NCI-H345 treated with DMSO at 0.1 percent for 48 hours (cell line): ENCODE measurements around the gene MAP1LC3B2.

ENCODE experiments used
- DNase-seq: peaks from one replicate; lab custom pipeline; 2025; ENCODE audit not compliant: unreplicated experiment; lab: John Stamatoyannopoulos, UW

The MAP1LC3B2 gene

DNA sequence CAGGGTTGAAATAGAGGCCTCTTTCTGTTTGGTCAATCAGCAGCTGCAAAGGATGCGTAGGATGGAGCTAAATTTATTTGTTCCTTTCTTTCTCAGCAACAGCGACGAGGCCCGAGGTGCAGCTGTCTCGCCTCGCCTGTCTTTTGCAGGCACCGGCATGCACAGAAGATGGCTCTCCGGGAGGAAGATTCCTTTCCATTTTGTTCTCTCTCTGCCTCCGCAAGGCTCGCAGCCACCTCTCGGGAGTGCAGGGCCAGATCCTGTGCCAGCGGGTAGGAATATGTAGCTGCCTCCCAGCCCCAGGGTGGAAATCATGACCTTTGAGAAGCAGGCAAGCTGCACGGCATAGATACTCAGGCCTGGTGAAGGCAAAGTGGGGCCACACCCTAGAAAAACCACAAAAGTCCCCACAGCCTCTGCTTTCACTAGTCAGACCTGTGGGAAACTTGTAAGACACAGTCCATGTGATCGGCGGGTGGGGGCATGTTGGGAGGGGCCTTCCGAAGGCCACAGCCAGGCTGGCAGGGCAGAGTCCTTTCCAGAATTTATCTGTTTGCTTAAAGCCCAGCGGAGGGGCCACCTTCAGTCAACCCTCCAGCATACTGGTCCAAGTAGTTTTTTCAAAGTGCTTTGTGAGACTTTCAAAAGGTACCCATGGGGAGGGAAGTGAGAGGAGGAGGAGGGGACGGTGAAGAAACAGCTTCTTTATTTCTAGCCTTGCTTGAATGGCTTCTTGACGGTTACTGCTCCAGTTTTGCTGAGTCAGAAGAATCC, at the start of gene MAP1LC3B2:
MAP1LC3B2 (plus strand) TSS at position 220 of the 774 bp plus-strand sequence. CDS start 16,562 bp downstream, outside the sequence.
- no peak for DNase-seq

- no peak for DNase-seq
These were observed 45.2 kb upstream of the MAP1LC3B2 start for GRCh38 chr12:116513944-116514343.

DNA sequence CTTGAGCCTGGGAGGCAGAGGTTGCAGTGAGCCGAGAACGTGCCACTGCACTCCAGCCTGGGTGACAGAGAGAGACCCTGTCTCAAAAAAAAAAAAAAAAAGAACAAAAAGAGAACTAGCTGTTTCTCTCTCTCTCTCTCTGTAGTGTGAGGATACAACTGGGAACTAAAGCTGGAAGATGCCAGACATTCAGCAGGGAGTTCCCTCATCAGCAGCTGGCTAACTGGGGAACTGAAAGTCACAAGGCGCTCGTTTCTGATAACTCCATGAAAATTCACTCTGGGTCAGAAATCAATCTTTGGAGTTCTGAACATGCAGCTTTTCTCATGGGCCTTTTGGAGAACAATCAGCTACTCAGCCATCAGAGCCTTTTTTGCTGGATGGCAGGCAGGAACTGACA, 43.5 kb upstream of the MAP1LC3B2 start:
- no peak for DNase-seq

- DNase-seq, result no peak
These were observed 42.5 kb upstream of the MAP1LC3B2 start for GRCh38 chr12:116516657-116517056.

DNA sequence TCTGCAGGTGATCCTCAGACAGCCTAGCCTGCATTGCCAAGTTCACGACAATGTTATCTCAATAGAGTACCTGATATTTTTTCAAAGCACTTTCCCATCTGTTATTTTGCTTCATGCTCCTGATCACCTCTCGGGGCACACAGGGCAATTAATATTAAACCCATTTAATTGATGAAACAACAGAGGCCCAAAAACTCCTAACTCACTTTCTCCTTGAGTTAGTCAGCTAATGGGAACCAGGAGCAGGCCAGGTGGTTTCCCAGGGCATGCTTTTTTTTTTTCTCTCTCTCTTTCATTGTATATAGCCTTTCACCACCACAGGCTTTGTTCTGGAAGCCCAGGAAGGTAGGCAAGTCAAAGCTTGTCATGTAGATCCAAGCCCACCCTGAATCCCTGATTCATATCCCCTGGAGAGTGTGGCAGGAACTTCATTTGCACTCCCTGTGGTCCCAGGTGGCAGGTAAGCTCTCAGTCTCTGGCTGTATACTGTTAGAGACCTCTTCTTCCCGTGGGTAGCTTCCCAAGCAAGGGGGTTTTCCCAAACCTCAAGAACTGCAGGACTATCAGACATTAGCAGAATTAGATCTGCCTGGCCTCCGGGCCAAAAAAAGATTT, 41.6 kb upstream of the MAP1LC3B2 start:
- DNase-seq, result no peak

DNA sequence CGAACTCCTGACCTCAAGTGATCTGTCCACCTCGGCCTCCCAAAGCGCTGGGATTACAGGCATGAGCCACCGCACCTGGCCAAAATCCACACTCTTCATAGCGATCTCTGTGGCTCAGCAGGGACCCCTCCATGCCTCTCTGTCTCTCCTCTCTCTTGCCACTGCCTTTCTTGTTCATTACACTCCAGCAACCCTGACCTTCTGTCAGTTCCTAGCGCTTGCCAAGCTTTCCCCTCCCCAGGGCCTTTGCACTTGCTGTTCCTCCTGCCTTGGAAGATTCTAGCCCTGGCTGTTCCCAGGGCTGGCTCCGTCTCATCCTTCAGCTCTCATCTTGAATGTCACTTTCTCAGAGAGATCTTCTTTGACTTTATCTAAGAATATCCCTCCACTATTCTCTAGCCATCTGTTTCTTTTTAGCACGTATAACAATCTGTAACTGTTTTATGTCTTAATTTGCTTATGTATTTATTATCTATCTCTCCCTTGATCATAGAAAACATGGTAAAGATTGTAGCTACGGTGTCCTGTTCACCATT, 38.9 kb upstream of the MAP1LC3B2 start:
- no peak for DNase-seq

- DNase-seq, result no peak
These were observed 38.2 kb upstream of the MAP1LC3B2 start for GRCh38 chr12:116520801-116521471.

DNA sequence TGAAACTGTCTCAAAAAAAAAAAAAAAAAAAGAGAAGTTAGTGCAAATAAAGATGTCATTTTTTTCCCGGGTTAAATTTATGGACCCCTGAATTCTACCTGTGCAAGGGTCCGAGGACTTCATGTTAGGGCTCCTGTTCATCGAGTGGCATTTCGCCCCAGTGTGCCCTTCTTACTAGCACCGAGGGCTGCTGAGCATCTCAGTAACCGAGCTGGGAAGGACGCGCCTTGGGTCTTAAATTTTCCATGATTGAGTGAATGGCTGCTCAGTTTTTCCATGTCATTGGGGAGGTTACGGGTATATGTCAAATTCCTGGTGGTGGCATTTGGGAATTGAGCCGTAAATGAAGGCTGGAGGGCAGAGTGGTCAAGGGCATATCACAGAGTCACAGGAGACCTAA, 34.9 kb upstream of the MAP1LC3B2 start:
- no peak for DNase-seq

DNA sequence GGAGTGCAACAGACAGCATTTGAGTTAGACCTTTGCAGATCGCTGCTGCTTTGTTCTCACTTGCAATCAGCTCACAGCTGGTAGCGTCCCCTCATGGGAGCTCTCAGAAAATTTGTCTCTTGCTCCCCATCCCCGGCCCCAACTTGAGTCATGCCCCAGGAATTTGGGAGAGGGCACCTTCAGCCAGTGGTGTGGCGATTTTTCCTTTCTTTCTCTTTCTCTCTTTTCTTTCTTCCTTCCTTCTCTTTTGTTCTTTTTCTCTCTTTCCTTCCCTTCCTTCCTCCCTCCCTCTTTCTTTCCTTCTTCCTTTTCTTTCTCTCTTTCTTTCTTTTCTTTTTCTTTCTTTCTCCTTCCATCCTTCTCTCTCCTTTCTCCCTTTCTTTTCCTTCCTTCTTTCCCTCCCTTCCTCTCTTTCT, 34.2 kb upstream of the MAP1LC3B2 start:
- no peak for DNase-seq

DNA sequence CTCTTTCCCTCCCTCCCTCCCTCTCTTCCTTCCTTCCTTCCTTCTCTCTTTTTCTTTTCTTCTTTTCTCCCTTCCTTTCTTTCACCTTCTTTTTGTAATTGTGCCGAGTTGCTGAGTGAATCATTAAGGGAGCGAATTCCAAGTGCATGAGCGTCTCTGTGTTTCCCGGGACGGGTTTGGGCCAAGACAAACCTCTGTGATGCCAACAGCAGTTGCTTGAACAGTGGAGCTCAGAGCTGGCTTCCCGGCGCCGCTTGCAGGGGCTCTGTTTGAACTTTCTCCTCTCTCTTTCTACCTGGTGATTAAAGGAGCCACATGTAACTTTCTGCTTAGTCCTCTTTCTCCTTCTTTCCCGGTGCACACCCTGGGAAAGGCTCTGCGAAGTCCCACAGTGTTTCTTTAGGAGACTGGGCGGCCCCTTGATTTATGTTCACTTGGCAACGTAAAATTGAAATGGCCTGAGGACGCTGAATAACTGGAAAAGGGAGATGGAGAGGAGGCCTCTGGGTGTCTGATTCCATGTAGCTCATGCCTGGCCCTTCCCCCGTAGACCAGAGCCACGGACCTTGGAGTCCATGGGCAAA, 33.7 kb upstream of the MAP1LC3B2 start:
- DNase-seq, result no peak

GRCh38 chr12:116528065-116528464, 31.1 kb upstream of the MAP1LC3B2 start:
- no peak for DNase-seq

DNA sequence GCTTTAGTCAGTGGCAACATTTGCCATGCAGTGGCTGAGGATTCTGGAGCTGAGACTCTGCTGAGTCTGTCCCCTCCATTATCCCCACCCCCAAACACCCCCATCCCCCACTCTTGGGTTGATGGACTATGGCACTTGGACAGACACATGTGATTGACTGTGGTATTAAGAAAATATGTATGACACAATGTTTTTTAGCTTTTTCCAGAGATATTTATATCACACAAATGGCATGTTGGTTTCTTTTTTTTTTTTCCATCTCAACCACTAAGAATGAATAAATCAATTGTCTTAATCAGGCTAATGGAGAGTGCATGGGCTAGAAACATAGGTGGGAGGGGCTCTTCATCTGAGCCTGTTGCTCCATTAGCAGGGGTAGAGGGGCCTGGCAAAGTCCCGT, 30.7 kb upstream of the MAP1LC3B2 start:
- no peak for DNase-seq

GRCh38 chr12:116529048-116529447, 30.1 kb upstream of the MAP1LC3B2 start:
- DNase-seq, result no peak

GRCh38 chr12:116529686-116530085, 29.5 kb upstream of the MAP1LC3B2 start:
- DNase-seq, result no peak

DNA sequence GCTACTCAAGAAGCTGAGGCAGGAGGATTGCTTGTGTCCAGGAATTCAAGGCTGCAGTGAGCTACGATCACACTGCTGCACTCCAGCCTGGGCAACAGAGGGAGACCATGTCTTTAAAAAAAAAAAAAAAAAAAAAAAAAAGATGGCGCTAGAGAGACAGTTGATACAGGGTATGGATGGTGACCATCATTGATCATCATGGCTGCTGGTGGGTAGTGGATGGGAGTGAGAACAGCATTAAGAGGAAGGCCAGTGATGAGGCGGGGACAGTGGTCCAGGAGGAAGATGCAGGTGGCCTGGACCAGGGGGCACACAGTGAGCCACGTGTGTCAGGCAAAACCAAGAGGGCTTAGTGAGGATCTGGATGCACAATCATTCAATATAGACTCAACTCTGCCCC, 26.8 kb upstream of the MAP1LC3B2 start:
- DNase-seq, result no peak

DNA sequence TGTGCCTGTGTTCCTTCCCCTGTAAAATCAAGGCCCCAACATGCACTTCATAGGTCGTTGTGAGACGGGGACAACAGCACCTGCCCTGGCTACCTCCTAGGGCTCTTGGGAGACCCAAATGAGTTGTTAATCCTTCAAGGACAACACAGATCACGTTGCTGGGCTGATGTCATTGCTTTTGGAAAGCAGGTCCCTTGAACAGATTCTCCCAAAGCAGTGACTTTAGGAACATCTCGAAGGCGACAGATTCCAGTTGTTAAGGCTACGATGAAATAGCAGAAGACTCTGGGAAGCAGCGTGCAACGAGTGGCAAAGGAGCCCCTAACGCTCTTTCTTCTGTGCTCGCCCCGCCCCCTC, 26.2 kb upstream of the MAP1LC3B2 start:
- no peak for DNase-seq

DNA sequence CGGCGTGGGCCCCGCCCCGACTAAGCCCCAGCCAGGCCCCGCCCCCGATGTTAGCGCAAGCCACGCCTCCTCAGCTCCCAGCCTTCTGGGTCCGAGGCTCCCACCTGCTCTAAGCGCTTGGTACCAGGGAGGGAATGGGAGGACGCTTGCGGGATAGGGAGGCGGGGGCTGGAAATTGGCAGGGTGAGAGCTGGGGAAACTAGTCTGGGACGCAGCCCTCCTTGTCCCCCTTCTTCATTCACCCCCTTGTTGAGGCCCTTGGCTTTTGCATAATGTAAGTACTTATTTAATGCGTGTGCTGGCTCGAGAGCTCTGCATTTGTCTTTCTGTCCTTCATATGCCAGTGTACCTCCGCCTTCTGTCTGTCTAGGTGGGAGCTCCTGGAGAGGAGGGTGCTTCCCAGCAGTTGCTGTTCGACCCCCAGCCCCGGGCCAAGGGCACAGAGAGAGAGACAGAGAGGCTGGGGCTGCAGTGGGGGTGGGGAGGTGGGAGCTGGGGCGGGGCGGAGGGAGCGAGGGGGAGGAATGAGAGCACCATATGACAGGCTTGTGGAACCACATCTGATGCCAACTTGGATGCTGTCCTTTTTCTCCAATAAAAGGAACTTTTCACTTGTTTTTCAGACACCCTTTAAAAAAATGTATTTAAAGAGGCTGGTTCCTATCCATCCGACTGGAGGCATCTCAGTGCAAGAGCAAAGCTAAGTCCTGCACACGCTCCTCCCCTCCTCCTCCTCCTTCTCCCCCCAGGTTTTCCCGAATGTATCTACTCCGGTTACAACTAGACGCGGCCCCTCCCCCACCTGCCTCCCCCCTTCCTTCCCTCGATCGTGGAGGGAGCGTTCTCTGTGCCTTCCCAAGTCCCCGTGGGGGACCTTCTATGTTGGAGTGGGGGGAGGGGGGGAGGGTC, 25.6 kb upstream of the MAP1LC3B2 start:
- peak; percentile 85 for DNase-seq

DNA sequence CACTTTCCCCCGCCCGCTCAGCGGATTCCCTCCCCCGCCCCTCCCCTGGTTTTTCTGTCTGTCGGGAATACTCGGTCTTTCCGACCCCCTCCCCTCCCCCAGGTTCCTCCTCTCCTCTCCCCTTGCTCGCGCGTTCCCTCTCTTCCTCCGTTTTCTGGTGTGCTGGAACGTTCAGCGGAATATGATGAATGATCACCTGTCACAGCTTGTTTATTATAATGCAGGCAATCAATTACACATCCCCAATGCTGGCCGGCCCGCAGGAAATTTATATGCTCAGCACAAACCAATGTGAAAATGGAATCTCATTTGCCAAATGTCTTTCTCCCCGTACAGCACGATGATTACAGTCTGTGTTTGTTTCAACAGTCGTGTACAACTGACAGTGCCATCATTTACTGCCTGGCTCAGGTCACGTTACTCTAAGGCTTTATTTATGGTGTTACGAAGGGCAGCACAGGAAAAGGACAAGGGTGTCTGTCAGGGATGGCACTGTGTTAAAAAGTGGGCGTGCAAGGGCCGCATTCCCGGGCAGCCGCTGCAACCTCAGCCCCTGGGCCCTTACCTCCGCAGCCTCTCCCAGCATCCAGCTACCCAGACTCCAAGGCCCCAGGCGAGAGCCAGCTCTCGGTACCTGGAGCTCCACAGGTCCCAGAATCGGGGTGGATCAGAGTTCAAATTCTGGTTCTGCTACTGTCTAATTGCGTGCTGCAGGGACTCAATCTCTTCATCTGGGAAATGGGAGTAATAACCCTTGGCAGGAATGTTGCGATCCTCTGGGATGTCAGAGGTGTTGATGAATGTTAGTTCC, 24.7 kb upstream of the MAP1LC3B2 start:
- no peak for DNase-seq

DNA sequence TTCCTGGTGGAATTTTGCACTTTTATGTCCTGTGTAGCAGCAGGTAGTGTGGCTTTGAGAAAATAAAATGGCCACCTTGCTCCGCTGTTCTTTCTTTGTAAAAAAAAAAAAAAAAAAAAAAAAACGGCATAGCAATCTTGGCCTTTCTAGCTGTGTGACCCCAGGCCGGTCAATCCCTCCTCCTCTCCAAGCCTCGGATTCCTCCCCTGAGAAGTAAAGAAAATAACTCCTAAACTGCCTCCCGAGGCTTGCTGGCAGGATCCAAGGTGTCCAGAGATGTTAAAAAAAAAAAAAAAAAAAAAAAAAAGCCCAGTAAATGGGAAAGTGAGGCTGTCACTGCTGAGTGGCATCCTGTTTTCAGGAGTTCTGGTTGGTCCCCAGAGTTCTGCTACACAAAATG, 23.9 kb upstream of the MAP1LC3B2 start:
- DNase-seq, result no peak
